NCI-H2029 (cell line): ENCODE measurements around the gene UBC.

Experiments used
- DNase-seq: peaks from one replicate; lab custom pipeline; 2025; lab: John Stamatoyannopoulos, UW

UBC gene

DNA sequence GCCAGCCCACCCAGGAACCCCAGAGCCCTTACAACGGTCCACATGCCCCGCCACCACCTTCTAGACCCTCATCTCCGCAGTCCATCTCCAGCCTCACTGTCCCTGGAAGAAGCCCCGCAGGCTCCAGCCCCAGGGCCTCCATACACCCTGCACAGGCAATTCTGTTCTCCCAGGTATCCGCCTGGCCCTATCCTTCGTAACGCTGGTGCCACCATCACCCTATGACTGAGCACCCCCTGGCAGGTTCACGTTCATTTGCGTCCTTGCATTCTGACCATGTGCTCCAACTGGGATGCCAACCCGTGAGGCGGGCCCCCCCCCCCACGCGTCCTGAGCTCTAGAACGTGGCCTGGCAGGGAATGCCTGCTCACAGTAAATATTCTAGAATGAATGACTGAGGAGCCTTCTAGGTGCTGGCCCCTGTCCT is 50.1 kb downstream of the UBC start:
- DNase-seq = no peak

DNA sequence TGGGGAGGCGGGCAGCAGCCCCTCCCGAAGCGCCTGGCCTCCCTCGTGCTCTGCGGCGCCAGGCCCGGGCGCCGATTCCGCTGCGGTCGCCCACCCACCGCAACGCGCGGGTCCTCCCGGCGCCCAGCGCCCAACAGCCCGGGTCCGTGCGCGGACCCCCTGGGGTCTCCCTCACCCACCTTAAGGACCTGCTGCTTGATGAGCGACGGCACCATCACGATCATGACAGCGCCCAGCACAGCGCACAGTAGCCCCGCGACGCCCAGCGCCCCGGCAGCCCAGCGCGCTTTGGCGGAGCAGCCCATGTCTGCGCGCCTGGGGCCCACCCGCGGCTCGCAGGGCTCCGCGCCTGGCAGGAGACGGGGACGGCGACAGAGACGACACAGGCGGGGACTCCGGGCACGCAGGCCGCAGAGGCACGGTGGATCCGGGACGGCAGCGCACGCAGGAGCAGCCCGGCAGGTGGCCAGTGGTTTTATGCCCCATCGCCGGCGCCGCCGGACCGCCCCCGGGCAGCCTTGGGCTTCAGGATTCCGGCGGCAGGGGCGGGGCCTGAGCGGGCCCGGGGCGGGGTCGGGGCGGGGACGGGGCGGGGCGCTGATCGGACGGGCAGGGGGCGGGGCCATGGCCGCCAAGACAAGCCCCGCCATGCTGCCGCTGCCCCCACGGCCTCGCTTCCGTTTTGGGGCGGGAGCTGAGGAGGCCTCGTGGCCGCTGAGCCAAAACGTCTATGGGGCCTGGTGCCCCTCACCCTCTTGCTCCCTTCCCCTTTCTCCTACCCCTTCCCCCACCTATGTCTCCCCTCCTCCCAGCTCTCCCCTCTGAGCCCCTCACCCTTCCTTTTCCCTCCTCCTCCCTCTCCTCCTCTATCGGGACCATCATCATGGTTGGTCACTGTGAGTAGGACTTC is 50.8 kb downstream of the UBC start, which contains the start of gene SCARB1:
TSS of gene SCARB1 (minus strand) at position 449 of the 910 bp plus-strand sequence. CDS start at position 305, 144 bp downstream.
- DNase-seq = peak; percentile 63

- DNase-seq = no peak
These were observed 51.6 kb downstream of the UBC start for GRCh38 chr12:124862768-124863415.

GRCh38 chr12:124861898-124862676 is 52.4 kb downstream of the UBC start:
- no peak for DNase-seq
